Endometrial microvascular endothelial cells (primary cell): ENCODE measurements around the gene JAKMIP2. TPM values are rescaled to one million over a fixed set of nuclear protein-coding genes. Genes with fewer than 3 reads are reported as not detected.
"Not testable (repeated sequence)": the region's sequence is repeated elsewhere in the genome, so short reads cannot be mapped to it uniquely, and the experiment has no call there.

Source experiments
- in situ Hi-C: cut with HindIII; loops from 2 replicates; pipeline ENCODE4 v1.10.0; 2017; ENCODE audit warnings: low sequenced_read_pairs, low pct_unique_long_range_greater_than_20kb; ENCODE audit errors: inconsistent ontology term
- total RNA-seq: library from RNA; depleted of rRNA; stranded (reverse); fragments of >200 nt; gene quantifications from one replicate; pipeline ENCODE4 v1.2.3, GENCODE V29; 2015; ENCODE audit errors: inconsistent ontology term

The JAKMIP2 gene
- total RNA-seq, 1 donor from 2014 or later: not detected

- in situ Hi-C loops: not testable (repeated sequence)
These were observed 147.1 kb downstream of the JAKMIP2 start for GRCh38 chr5:147635439-147635838.

GRCh38 chr5:147633173-147633572 is 149.4 kb downstream of the JAKMIP2 start:
- in situ Hi-C loops: no loop called here

GRCh38 chr5:147631428-147632003 is 151.0 kb downstream of the JAKMIP2 start:
- in situ Hi-C loops: no loop called here

- in situ Hi-C loops: no loop called here
These were observed 153.3 kb downstream of the JAKMIP2 start for GRCh38 chr5:147629196-147629595.

GRCh38 chr5:147628058-147628895 is 154.3 kb downstream of the JAKMIP2 start:
- in situ Hi-C loops: no loop called here

GRCh38 chr5:147626464-147626863 is 156.1 kb downstream of the JAKMIP2 start:
- in situ Hi-C loops: no loop called here

GRCh38 chr5:147621016-147621415 is 161.5 kb downstream of the JAKMIP2 start:
- in situ Hi-C loops: no loop called here

- in situ Hi-C loops: no loop called here
These were observed 163.1 kb downstream of the JAKMIP2 start for GRCh38 chr5:147619281-147619878.

GRCh38 chr5:147617711-147618350 is 164.7 kb downstream of the JAKMIP2 start:
- in situ Hi-C loops: no loop called here

GRCh38 chr5:147617191-147617606 is 165.3 kb downstream of the JAKMIP2 start:
- in situ Hi-C loops: no loop called here

GRCh38 chr5:147616421-147616820 is 166.1 kb downstream of the JAKMIP2 start:
- in situ Hi-C loops: no loop called here

GRCh38 chr5:147613359-147613758 is 169.2 kb downstream of the JAKMIP2 start:
- in situ Hi-C loops: no loop called here

GRCh38 chr5:147611483-147611882 is 171.0 kb downstream of the JAKMIP2 start:
- in situ Hi-C loops: no loop called here

- in situ Hi-C loops: no loop called here
These were observed 171.7 kb downstream of the JAKMIP2 start for GRCh38 chr5:147610798-147611197.

GRCh38 chr5:147601652-147602051 is 180.9 kb downstream of the JAKMIP2 start:
- in situ Hi-C loops: no loop called here

- in situ Hi-C loops: no loop called here
These were observed 191.4 kb downstream of the JAKMIP2 start for GRCh38 chr5:147591120-147591519.

GRCh38 chr5:147590096-147590495 is 192.4 kb downstream of the JAKMIP2 start:
- in situ Hi-C loops: no loop called here

GRCh38 chr5:147586832-147587231 is 195.7 kb downstream of the JAKMIP2 start:
- in situ Hi-C loops: no loop called here

- in situ Hi-C loops: no loop called here
These were observed 196.3 kb downstream of the JAKMIP2 start for GRCh38 chr5:147586221-147586620.

GRCh38 chr5:147582272-147582671 is 200.3 kb downstream of the JAKMIP2 start:
- in situ Hi-C loops: not testable (repeated sequence)
